GM23248 (cell line): ENCODE data around the gene SPNS1.

Experiments
- EZH2 ChIP-seq: fragments of 200-600 bp; sonication (generic); IDR thresholded peaks from 2 replicates; pipeline ENCODE4 v1.6.1; 2018; ENCODE audit warnings: antibody characterized with exemption, mild to moderate bottlenecking; ENCODE audit not compliant: insufficient read depth, poor library complexity, severe bottlenecking
- EZH2phosphoT487 ChIP-seq: fragments of 200-600 bp; sonication (generic); IDR thresholded peaks from 2 replicates; pipeline ENCODE4 v1.6.1; 2018; ENCODE audit warnings: antibody characterized with exemption, moderate library complexity, mild to moderate bottlenecking, low read depth; ENCODE audit not compliant: insufficient read depth

- TF ChIP-seq EZH2phosphoT487 (no peak), EZH2 (no peak)
Measured at GRCh38 chr16:28958216-28958615, 16.4 kb upstream of the SPNS1 start.
